Measurements from ENCODE around the gene TBCD.

The TBCD gene

GRCh38 chr17:82879241-82879640 lies 127.4 kb downstream of the TBCD start:
- no peak overlapping the region for H3K4me3 ChIP-seq (ENCODE audit: low read depth, low read length)
- no peak for TF ChIP-seq POLR2A (IDR thresholded peaks at IDR 0.05; ENCODE audit: extremely low read depth, insufficient read length)
- no peak for TF ChIP-seq MAX (IDR thresholded peaks at IDR 0.05; ENCODE audit: low read depth, low read length)
- no peak for TF ChIP-seq MYC (IDR thresholded peaks at IDR 0.05; ENCODE audit: low read depth, low read length)
- TF ChIP-seq, protein P1, sequence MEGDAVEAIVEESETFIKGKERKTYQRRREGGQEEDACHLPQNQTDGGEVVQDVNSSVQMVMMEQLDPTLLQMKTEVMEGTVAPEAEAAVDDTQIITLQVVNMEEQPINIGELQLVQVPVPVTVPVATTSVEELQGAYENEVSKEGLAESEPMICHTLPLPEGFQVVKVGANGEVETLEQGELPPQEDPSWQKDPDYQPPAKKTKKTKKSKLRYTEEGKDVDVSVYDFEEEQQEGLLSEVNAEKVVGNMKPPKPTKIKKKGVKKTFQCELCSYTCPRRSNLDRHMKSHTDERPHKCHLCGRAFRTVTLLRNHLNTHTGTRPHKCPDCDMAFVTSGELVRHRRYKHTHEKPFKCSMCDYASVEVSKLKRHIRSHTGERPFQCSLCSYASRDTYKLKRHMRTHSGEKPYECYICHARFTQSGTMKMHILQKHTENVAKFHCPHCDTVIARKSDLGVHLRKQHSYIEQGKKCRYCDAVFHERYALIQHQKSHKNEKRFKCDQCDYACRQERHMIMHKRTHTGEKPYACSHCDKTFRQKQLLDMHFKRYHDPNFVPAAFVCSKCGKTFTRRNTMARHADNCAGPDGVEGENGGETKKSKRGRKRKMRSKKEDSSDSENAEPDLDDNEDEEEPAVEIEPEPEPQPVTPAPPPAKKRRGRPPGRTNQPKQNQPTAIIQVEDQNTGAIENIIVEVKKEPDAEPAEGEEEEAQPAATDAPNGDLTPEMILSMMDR (IDR thresholded peaks at IDR 0.05; ENCODE audit: low read depth, low read length), result no peak
- no peak for DNase-seq (ENCODE audit: low read depth)

- DNase-seq (ENCODE audit: low read depth), result no peak
- H3K4me3 ChIP-seq (ENCODE audit: low read depth, low read length), result no peak overlapping the region
- TF ChIP-seq MAX (IDR thresholded peaks at IDR 0.05; ENCODE audit: low read depth, low read length) (no peak), MYC (IDR thresholded peaks at IDR 0.05; ENCODE audit: low read depth, low read length) (no peak), POLR2A (IDR thresholded peaks at IDR 0.05; ENCODE audit: extremely low read depth, insufficient read length) (no peak)
- TF ChIP-seq, protein P1 (IDR thresholded peaks at IDR 0.05; ENCODE audit: low read depth, low read length), result no peak
These were observed 128.9 kb downstream of the TBCD start for GRCh38 chr17:82880620-82881323.

- no peak for DNase-seq (ENCODE audit: low read depth)
- no peak overlapping the region for H3K4me3 ChIP-seq (ENCODE audit: low read depth, low read length)
- TF ChIP-seq POLR2A (IDR thresholded peaks at IDR 0.05; ENCODE audit: extremely low read depth, insufficient read length) (no peak), MAX (IDR thresholded peaks at IDR 0.05; ENCODE audit: low read depth, low read length) (no peak), MYC (IDR thresholded peaks at IDR 0.05; ENCODE audit: low read depth, low read length) (no peak)
These were observed 129.5 kb downstream of the TBCD start for GRCh38 chr17:82881324-82881823.

DNA sequence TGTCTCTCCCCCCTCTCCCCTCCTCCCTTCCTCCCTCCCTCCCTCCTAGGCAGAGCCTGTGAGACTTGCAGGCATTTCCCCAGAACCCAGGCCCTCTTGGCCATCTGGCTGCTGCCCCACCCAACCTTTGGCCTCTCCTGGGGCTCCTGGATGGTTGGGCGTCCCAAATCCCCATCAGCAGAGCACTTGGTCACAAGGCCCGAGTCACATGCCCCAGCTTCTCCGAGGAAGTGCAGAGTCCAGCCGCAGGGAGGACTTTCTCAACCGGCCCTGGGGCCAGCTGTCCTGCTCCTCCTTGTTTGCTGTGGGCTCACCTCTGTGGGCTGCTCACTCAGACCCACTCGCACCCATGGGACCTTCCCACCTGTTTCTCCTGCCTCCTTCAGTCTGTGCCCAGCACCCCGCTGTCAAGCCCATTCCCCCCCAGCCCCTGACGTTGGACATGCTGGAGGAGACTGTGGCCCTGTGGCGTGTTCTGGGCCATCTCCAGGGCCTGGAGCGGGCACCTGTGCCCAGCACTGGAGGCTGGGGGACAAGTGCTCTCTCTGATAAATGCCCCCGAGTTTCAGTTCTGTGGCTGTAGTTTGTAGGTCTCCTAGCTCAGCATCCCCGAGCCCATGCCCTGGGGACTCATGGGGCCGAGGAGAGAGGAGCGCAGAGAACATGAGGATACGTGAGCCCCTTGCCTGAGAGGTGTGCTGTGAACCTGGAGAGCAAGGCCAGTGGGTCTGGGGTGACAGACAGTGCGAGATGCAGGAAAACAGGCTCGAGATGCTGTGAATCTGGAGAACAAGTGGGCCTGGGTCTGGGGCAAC lies 130.2 kb downstream of the TBCD start:
- no peak overlapping the region for H3K4me3 ChIP-seq (ENCODE audit: low read depth, low read length)
- DNase-seq (ENCODE audit: low read depth), result no peak
- TF ChIP-seq POLR2A (IDR thresholded peaks at IDR 0.05; ENCODE audit: extremely low read depth, insufficient read length) (no peak), MYC (IDR thresholded peaks at IDR 0.05; ENCODE audit: low read depth, low read length) (no peak), MAX (IDR thresholded peaks at IDR 0.05; ENCODE audit: low read depth, low read length) (no peak)
- TF ChIP-seq, protein P1 (IDR thresholded peaks at IDR 0.05; ENCODE audit: low read depth, low read length), result no peak

- no peak overlapping the region for H3K4me3 ChIP-seq (ENCODE audit: low read depth, low read length)
- TF ChIP-seq MYC (IDR thresholded peaks at IDR 0.05; ENCODE audit: low read depth, low read length) (no peak), MAX (IDR thresholded peaks at IDR 0.05; ENCODE audit: low read depth, low read length) (no peak), POLR2A (IDR thresholded peaks at IDR 0.05; ENCODE audit: extremely low read depth, insufficient read length) (no peak)
- TF ChIP-seq, protein P1 (IDR thresholded peaks at IDR 0.05; ENCODE audit: low read depth, low read length), result no peak
- no peak for DNase-seq (ENCODE audit: low read depth)
These were observed 131.0 kb downstream of the TBCD start for GRCh38 chr17:82882715-82883418.

Data from NB4 (cell line).